ENCODE results near the gene KLHL36.

The KLHL36 gene

DNA sequence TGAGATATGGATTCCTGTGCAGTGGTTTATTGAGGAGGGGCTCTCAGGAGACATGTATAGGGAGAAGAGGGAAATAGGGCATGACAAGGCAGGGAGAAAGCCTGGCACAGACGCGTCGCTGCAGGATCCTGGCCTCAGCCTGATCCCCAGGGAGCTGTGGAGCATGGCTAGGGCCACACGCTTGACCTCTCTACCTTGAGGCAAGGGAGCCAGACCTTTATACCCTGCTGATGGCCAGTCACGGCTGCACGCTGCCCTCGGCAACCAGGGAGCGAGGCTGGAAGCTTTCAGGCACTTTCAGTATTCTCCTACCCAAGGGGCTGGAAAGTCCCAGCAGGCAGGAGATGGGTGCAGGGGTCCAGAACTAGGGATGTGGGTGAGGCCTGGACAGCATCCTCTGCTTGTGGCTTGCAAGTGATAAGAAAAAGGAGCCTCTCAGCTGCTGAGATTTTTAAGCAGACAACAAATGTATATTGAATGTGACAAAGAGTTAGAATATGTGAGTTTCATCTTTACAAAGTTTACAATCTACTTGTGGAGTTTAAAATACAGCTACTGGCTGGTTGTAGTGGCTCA, 10.0 kb upstream of the KLHL36 start:
- TF ChIP-seq CTCF (IDR thresholded peaks at IDR 0.05; ENCODE audit: low read depth, low read length), result no peak
- H3K4me3 ChIP-seq (ENCODE audit: low read depth, low read length), result no peak overlapping the region

- no peak overlapping the region for H3K4me3 ChIP-seq (ENCODE audit: low read depth, low read length)
- TF ChIP-seq CTCF (IDR thresholded peaks at IDR 0.05; ENCODE audit: low read depth, low read length), result no peak
Observed at GRCh38 chr16:84640145-84640544, 8.2 kb upstream of the KLHL36 start.

- TF ChIP-seq CTCF (IDR thresholded peaks at IDR 0.05; ENCODE audit: low read depth, low read length), result no peak
Observed at GRCh38 chr16:84641643-84642358, 6.5 kb upstream of the KLHL36 start.

GRCh38 chr16:84643180-84643583, 5.1 kb upstream of the KLHL36 start:
- H3K4me3 ChIP-seq (ENCODE audit: low read depth, low read length), result 0 out of 2 replicates have a peak overlapping the region, but pooled peaks have one; percentile 12
- TF ChIP-seq CTCF (IDR thresholded peaks at IDR 0.05; ENCODE audit: low read depth, low read length), result no peak

More at GRCh38 chr16:84641643-84642358, 6.5 kb upstream of the KLHL36 start:
- no peak overlapping the region; the same call in 1 of the 2 replicates for H3K4me3 ChIP-seq (ENCODE audit: low read depth, low read length)

DNA sequence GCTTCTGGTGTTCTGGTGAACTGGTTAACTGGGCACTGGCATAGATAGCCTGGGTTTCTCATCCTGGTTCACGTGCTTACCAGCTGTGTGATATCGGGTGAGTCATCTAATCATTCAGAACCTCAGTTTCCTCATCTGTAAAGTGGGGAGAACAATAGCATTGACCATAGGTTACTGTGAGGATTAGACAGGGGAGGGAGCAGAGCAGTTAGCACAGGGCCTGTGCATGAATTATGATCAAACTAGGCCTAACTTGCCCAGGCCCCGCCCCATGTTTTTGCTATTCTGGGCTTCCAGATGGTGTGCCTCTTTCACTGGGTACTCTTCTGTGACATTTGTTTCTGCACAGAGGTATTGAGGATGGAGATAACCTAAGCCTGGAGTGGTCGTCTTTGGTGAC, 4.6 kb upstream of the KLHL36 start:
- no peak overlapping the region for H3K4me3 ChIP-seq (ENCODE audit: low read depth, low read length)
- TF ChIP-seq CTCF (IDR thresholded peaks at IDR 0.05; ENCODE audit: low read depth, low read length), result no peak

- peak overlapping the region; percentile 76 for H3K4me3 ChIP-seq (ENCODE audit: low read depth, low read length)
Observed at GRCh38 chr16:84648595-84649510, 542 bp downstream of the KLHL36 start.

More at GRCh38 chr16:84648595-84649510, 542 bp downstream of the KLHL36 start:
- TF ChIP-seq CTCF (IDR thresholded peaks at IDR 0.05; ENCODE audit: low read depth, low read length), result no peak
